H1 (cell line): ENCODE measurements around the gene MVD.

ENCODE experiments used
- EP300 ChIP-seq, 2 experiments: IDR thresholded peaks; 1 replicate in 1 of 2; 2 replicates in 1 of 2; pipeline ENCODE4 v1.6.1; 2011 to 2012; ENCODE audit warnings: low read depth in 2 of 2, low read length in 2 of 2, mild to moderate bottlenecking in 2 of 2, borderline replicate concordance in 1 of 2, inconsistent platforms in 1 of 2, moderate library complexity in 1 of 2
- EZH2 ChIP-seq: fragments of 200-600 bp; sonication (generic); IDR thresholded peaks from 2 replicates; pipeline ENCODE4 v1.7.1; 2012; ENCODE audit warnings: low read depth, mild to moderate bottlenecking, moderate library complexity, low read length, inconsistent platforms; ENCODE audit not compliant: severe bottlenecking
- FOSL1 ChIP-seq: IDR thresholded peaks from 2 replicates; pipeline ENCODE4 v1.6.1; 2011; ENCODE audit warnings: mild to moderate bottlenecking, low read depth, low read length, moderate library complexity; ENCODE audit not compliant: insufficient read depth
- MAX ChIP-seq: IDR thresholded peaks from 2 replicates; pipeline ENCODE4 v1.6.1; 2012; ENCODE audit warnings: inconsistent platforms
- SP2 ChIP-seq: IDR thresholded peaks from 2 replicates; pipeline ENCODE4 v1.6.1; 2012; ENCODE audit warnings: mild to moderate bottlenecking, low read length, inconsistent platforms
- TF ChIP-seq, protein P1 (sequence below), 3 experiments: IDR thresholded peaks; 1 replicate in 2 of 3; 2 replicates in 1 of 3; pipeline versions ENCODE4 v1.5.1 to v1.6.1; 2011; ENCODE audit warnings: low read length in 3 of 3, mild to moderate bottlenecking in 3 of 3, inconsistent platforms in 2 of 3, low read depth in 1 of 3, moderate library complexity in 1 of 3; ENCODE audit not compliant: insufficient read depth in 1 of 3; ENCODE audit errors: control extremely low read depth in 1 of 3

DNA sequence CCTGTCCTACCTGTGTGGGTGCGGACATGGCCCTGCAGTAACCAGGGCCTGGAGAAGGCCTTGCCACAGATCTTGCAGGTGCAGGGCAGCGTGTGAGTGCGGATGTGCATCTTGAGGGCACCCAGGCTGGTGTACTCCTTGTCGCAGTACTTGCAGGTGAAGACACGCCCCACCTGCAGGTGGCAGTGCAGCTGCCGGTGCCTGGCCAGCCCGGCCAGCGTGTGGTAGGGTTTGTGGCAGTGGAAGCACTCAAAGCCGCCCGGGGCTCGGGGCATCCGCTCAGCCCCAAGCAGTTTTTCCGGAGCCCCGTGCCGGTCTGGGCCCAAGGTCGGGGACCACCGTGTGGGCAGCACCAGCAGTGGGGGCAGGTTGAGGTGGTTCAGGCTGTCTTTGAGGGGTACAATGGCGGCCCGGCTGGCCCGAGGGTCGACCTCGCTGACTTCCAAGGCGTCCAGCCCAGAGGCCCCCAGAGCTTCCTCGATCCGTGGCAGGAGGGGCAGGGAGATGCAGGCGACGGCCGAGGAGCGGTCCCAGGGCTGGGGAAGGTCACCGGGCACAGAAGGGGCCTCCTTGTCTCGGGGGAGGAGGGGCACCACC lies 18.3 kb upstream of the MVD start:
- TF ChIP-seq, protein P1, sequence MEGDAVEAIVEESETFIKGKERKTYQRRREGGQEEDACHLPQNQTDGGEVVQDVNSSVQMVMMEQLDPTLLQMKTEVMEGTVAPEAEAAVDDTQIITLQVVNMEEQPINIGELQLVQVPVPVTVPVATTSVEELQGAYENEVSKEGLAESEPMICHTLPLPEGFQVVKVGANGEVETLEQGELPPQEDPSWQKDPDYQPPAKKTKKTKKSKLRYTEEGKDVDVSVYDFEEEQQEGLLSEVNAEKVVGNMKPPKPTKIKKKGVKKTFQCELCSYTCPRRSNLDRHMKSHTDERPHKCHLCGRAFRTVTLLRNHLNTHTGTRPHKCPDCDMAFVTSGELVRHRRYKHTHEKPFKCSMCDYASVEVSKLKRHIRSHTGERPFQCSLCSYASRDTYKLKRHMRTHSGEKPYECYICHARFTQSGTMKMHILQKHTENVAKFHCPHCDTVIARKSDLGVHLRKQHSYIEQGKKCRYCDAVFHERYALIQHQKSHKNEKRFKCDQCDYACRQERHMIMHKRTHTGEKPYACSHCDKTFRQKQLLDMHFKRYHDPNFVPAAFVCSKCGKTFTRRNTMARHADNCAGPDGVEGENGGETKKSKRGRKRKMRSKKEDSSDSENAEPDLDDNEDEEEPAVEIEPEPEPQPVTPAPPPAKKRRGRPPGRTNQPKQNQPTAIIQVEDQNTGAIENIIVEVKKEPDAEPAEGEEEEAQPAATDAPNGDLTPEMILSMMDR (IDR thresholded peaks at IDR 0.05; ENCODE audit: control extremely low read depth in 1 of 3, insufficient read depth in 1 of 3, low read depth in 1 of 3, low read length in 3 of 3) = peak; percentile 77 to 92 (median 88)
- TF ChIP-seq SP2 = no peak
- TF ChIP-seq FOSL1 = no peak
- TF ChIP-seq EZH2 = no peak
- TF ChIP-seq MAX = 0 out of 2 replicates have a peak, but pooled peaks have one; percentile 31
- TF ChIP-seq EP300 (IDR thresholded peaks at IDR 0.05; ENCODE audit: borderline replicate concordance in 1 of 2, low read depth in 2 of 2, low read length in 2 of 2) = no peak
